ENCODE data around the gene DAB2.

GRCh38 chr5:39437467-39437866 is 12.7 kb upstream of the DAB2 start:
- TF ChIP-seq EZH2phosphoT487 (IDR thresholded peaks at IDR 0.05; ENCODE audit: insufficient read depth, low read depth), result no peak
- TF ChIP-seq EZH2 (IDR thresholded peaks at IDR 0.05; ENCODE audit: insufficient read depth, poor library complexity, severe bottlenecking), result no peak
